HL-60 (cell line): ENCODE results near the gene ANLN.
A peak's percentile ranks its signal among the peaks of the same experiment; 100 is the strongest.

ENCODE experiments used
- DNase-seq, 2 experiments: peaks; one replicate each; pipeline ENCODE4 v3.0.0-alpha.2; 2010 to 2020; ENCODE audit warnings: low read depth in 1 of 2, low spot score in 1 of 2
- H3K27ac ChIP-seq: fragments of 250-450 bp; sonication (Bioruptor Pico); replicated peaks from 2 replicates; pipeline ENCODE4 v1.5.1; 2020; ENCODE audit warnings: mild to moderate bottlenecking, moderate library complexity
- H3K27me3 ChIP-seq: fragments of 250-450 bp; sonication (Bioruptor Pico); 2 replicates; pipeline ENCODE4 v1.5.1; 2021; ENCODE audit warnings: mild to moderate bottlenecking, moderate library complexity; ENCODE audit not compliant: insufficient read depth, poor library complexity, severe bottlenecking
- H3K4me3 ChIP-seq: replicated peaks from 2 replicates; pipeline ENCODE4 v1.5.1; 2011; ENCODE audit warnings: mild to moderate bottlenecking, control low read depth, low read length; ENCODE audit not compliant: insufficient read depth
- CTCF ChIP-seq: IDR thresholded peaks from one replicate; pipeline ENCODE4 v1.5.1; 2011; ENCODE audit warnings: low read length, control low read depth, inconsistent platforms; ENCODE audit not compliant: insufficient read depth
- GABPA ChIP-seq: IDR thresholded peaks from 2 replicates; pipeline ENCODE4 v1.6.1; 2012; ENCODE audit warnings: low read depth
- POLR2AphosphoS5 ChIP-seq: IDR thresholded peaks from 2 replicates; pipeline ENCODE4 v1.6.1; 2012; ENCODE audit warnings: low read depth
- SPI1 ChIP-seq: IDR thresholded peaks from 2 replicates; pipeline ENCODE4 v1.6.1; 2012; ENCODE audit warnings: low read depth, mild to moderate bottlenecking, borderline replicate concordance
- TF ChIP-seq, protein P1 (sequence below): IDR thresholded peaks from 2 replicates; pipeline ENCODE4 v1.6.1; 2012; ENCODE audit warnings: low read depth; ENCODE audit not compliant: insufficient replicate concordance

ANLN gene

DNA sequence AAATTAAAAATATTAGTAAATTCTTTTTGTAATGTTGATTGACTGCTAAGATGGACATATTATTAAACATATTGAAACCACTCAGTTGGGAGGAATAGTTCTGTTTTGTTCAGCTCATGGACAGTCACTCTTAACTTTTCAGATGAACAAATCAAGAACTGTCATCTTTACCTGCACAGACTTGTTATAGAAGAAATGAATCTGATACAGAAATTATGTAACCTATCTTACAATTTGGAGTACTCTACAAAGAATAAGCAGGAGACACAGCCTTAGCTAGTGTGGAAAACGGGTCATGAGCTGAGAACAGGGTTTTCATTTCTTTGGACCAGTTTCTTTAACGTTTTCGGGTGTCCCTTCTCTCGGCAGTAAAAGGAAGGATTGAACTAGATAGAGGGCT lies 1.2 kb upstream of the ANLN start:
- peak overlapping the region; percentile 94 for H3K27ac ChIP-seq
- no peak overlapping the region for H3K4me3 ChIP-seq

GRCh38 chr7:36390199-36391090 lies 783 bp downstream of the ANLN start:
- TF ChIP-seq CTCF (no peak), SPI1 (peak; percentile 98)
- Histone ChIP-seq H3K27me3 (no peaks in the 10 kb centered on the region), H3K27ac (peak overlapping the region; percentile 94), H3K4me3 (peak overlapping the region; percentile 94)
- DNase-seq = peak; percentile 65

More for the DNA sequence above, 1.2 kb upstream of the ANLN start:
- H3K27me3 ChIP-seq = no peaks in the 10 kb centered on the region
- DNase-seq = no peak
- TF ChIP-seq, protein P1, sequence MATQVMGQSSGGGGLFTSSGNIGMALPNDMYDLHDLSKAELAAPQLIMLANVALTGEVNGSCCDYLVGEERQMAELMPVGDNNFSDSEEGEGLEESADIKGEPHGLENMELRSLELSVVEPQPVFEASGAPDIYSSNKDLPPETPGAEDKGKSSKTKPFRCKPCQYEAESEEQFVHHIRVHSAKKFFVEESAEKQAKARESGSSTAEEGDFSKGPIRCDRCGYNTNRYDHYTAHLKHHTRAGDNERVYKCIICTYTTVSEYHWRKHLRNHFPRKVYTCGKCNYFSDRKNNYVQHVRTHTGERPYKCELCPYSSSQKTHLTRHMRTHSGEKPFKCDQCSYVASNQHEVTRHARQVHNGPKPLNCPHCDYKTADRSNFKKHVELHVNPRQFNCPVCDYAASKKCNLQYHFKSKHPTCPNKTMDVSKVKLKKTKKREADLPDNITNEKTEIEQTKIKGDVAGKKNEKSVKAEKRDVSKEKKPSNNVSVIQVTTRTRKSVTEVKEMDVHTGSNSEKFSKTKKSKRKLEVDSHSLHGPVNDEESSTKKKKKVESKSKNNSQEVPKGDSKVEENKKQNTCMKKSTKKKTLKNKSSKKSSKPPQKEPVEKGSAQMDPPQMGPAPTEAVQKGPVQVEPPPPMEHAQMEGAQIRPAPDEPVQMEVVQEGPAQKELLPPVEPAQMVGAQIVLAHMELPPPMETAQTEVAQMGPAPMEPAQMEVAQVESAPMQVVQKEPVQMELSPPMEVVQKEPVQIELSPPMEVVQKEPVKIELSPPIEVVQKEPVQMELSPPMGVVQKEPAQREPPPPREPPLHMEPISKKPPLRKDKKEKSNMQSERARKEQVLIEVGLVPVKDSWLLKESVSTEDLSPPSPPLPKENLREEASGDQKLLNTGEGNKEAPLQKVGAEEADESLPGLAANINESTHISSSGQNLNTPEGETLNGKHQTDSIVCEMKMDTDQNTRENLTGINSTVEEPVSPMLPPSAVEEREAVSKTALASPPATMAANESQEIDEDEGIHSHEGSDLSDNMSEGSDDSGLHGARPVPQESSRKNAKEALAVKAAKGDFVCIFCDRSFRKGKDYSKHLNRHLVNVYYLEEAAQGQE = no peak
- TF ChIP-seq POLR2AphosphoS5 (no peak), GABPA (no peak), CTCF (no peak), SPI1 (no peak)

- peak; percentile 14; the same call in 1 of the 2 replicates for TF ChIP-seq SPI1
- TF ChIP-seq, protein P1 = no peak
- H3K4me3 ChIP-seq = peak overlapping the region; percentile 94
- peak in 1 of 2 experiments; percentile 18 for DNase-seq
- H3K27ac ChIP-seq = peak overlapping the region; percentile 94
- no peaks in the 10 kb centered on the region for H3K27me3 ChIP-seq
Measured at GRCh38 chr7:36391436-36392198, 2.0 kb downstream of the ANLN start.

DNA sequence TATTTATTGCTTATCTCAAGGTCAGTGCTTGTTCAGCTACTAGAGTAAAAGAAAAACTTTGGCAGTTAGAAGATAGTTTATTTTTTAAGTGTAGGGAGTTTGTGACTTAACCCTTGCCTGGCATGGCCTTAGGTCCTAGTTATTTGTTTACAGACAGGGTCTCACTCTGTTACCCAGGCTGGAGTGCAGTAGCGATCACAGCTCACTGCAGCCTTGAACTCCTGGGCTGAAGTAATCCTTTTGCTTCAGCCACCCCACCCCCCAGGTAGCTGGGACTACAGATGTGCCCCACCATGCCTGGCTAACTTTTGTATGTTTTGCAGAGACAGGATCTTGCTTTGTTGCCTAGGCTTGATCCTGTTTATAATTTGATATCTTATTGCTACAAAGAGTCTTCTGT lies 4.2 kb downstream of the ANLN start:
- no peak for DNase-seq
- Histone ChIP-seq H3K27ac (no peak overlapping the region), H3K27me3 (no peaks in the 10 kb centered on the region), H3K4me3 (no peak overlapping the region)
- TF ChIP-seq POLR2AphosphoS5 = no peak
- TF ChIP-seq SPI1 = no peak
- no peak for TF ChIP-seq GABPA
- no peak for TF ChIP-seq CTCF
- TF ChIP-seq, protein P1 = no peak
